Subcutaneous adipose tissue (tissue), 4 donors: Measurements from ENCODE around the gene IMP3. TPM values are rescaled to one million over a fixed set of nuclear protein-coding genes. Genes with fewer than 3 reads are reported as not detected.

ENCODE experiments used
- CTCF ChIP-seq: fragments of 450-650 bp; IDR thresholded peaks from one replicate; pipeline ENCODE4 v1.5.1; 2016; ENCODE audit warnings: low read depth, mild to moderate bottlenecking, control low read depth, antibody characterized with exemption, moderate library complexity
- total RNA-seq, 4 donors: library from RNA; depleted of rRNA; stranded (reverse); fragments of >200 nt; gene quantifications; one replicate each; pipeline ENCODE4 v1.1.0, GENCODE V29; 2016

Gene IMP3
- total RNA-seq, 4 donors from 2014 or later, result 56.1 to 108 (median 85.9) TPM

GRCh38 chr15:75673426-75674235, 33.6 kb upstream of the IMP3 start:
- TF ChIP-seq CTCF, result no peak

GRCh38 chr15:75672646-75673425, 32.8 kb upstream of the IMP3 start:
- no peak for TF ChIP-seq CTCF

- no peak for TF ChIP-seq CTCF
Observed at GRCh38 chr15:75671730-75672602, 31.9 kb upstream of the IMP3 start.

- TF ChIP-seq CTCF, result no peak
Observed at GRCh38 chr15:75669879-75670212, 29.8 kb upstream of the IMP3 start.

- no peak for TF ChIP-seq CTCF
Observed at GRCh38 chr15:75669191-75669878, 29.3 kb upstream of the IMP3 start.

- TF ChIP-seq CTCF, result no peak
Observed at GRCh38 chr15:75666823-75667501, 26.9 kb upstream of the IMP3 start.
